ENCODE measurements around the gene NLK.

Gene NLK

DNA sequence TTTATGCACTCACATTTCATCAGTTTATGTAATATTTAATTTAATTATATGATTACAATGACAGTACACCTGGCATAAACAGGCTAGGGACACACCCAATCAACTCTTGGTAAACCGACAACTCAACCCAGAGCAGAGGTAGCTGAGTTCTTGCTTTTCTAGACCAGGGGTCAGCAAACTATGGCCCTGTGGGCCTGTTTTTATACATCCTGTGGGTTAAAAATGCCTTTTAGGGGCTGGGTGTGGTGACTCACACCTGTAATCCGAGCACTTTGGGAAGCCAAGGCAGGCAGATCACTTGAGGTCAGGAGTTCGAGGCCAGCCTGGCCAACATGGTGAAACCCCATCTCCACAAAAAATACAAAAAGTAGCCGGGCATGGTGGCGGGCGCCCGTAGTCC, 177.3 kb downstream of the NLK start:
- DNase-seq (ENCODE audit: low read depth): peak; percentile 26
- TF ChIP-seq, protein P1, sequence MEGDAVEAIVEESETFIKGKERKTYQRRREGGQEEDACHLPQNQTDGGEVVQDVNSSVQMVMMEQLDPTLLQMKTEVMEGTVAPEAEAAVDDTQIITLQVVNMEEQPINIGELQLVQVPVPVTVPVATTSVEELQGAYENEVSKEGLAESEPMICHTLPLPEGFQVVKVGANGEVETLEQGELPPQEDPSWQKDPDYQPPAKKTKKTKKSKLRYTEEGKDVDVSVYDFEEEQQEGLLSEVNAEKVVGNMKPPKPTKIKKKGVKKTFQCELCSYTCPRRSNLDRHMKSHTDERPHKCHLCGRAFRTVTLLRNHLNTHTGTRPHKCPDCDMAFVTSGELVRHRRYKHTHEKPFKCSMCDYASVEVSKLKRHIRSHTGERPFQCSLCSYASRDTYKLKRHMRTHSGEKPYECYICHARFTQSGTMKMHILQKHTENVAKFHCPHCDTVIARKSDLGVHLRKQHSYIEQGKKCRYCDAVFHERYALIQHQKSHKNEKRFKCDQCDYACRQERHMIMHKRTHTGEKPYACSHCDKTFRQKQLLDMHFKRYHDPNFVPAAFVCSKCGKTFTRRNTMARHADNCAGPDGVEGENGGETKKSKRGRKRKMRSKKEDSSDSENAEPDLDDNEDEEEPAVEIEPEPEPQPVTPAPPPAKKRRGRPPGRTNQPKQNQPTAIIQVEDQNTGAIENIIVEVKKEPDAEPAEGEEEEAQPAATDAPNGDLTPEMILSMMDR (conservative IDR thresholded peaks at IDR 0.05; ENCODE audit: control insufficient read depth, insufficient read depth, low read depth, low read length): no peak
- no peak overlapping the region for H3K4me3 ChIP-seq (ENCODE audit: control insufficient read depth, low read depth, low read length)

DNA sequence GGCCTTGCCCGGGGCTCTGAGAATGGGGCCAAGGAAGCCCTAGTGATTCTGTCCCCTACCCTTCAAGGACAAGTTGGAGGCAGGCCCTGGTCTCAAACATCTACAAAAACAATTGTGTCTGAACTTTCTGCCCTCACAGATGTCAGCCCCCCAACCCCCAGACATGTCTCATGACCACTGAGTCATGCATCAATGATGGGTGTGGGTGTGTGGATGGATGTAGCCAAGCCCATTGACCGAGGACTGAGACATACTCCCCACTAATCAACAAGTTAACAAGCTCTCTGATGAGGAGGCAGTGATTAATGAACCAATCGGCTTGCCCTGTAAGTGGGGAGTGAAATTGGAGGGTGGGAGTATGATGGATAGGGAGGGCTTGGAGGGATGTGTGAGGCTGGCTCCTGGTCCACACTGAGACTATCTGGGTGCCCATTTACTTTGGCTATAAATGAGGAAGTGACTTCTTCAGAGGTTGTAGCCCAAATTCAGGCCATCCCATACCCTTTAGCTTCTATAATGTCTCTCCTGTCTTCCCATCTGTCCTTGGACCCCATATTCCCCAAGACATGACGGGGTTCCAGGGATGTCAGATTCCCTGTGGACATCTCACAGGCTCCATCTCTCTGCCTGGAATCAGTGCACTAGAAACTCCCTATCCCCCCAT, 179.4 kb downstream of the NLK start:
- peak; percentile 75 for DNase-seq (ENCODE audit: low read depth)
- TF ChIP-seq, protein P1 (conservative IDR thresholded peaks at IDR 0.05; ENCODE audit: control insufficient read depth, insufficient read depth, low read depth, low read length): no peak
- no peak overlapping the region for H3K4me3 ChIP-seq (ENCODE audit: control insufficient read depth, low read depth, low read length)

DNA sequence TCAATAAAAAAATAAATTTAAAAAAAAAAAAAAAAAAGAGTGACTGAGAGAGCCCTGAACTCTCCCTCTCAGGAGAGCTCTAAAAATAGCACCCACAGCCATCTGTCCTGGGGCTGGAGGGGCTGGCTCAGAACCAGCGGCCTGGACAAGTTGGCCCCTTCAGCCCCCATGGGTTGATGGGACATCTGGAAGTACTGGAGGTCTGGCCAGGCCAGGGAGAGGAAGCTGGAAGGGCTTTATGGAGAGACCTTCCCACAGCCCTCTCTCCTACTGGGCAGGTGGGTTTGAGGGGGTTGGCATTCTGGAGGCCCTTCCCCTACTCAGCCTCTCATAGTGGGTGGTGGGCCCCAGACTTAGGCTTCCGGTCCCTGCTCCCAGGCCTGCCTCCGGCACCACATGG, 182.8 kb downstream of the NLK start:
- no peak overlapping the region for H3K4me3 ChIP-seq (ENCODE audit: control insufficient read depth, low read depth, low read length)
- no peak for DNase-seq (ENCODE audit: low read depth)
- TF ChIP-seq, protein P1 (conservative IDR thresholded peaks at IDR 0.05; ENCODE audit: control insufficient read depth, insufficient read depth, low read depth, low read length): no peak

DNA sequence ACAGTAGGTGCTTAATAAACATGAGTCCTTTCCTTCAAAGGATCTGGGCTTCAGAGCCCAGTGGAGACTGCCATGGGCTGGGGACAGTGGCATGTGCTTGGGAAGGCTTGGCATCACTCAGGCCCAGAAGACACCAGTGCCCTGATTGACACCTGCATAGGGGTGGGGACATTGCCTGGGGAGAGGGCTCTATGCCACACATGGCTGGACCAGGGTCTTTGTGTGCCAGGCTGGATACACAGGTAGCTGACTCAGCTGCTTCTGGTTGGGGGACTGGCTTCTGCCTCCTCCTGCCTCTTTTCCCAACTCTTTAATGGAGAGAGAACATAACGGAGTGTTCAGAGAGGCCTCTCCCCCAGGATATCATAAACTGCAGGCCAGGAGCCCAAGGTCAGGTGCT, 183.4 kb downstream of the NLK start:
- TF ChIP-seq, protein P1 (conservative IDR thresholded peaks at IDR 0.05; ENCODE audit: control insufficient read depth, insufficient read depth, low read depth, low read length): no peak
- no peak overlapping the region for H3K4me3 ChIP-seq (ENCODE audit: control insufficient read depth, low read depth, low read length)
- no peak for DNase-seq (ENCODE audit: low read depth)

DNA sequence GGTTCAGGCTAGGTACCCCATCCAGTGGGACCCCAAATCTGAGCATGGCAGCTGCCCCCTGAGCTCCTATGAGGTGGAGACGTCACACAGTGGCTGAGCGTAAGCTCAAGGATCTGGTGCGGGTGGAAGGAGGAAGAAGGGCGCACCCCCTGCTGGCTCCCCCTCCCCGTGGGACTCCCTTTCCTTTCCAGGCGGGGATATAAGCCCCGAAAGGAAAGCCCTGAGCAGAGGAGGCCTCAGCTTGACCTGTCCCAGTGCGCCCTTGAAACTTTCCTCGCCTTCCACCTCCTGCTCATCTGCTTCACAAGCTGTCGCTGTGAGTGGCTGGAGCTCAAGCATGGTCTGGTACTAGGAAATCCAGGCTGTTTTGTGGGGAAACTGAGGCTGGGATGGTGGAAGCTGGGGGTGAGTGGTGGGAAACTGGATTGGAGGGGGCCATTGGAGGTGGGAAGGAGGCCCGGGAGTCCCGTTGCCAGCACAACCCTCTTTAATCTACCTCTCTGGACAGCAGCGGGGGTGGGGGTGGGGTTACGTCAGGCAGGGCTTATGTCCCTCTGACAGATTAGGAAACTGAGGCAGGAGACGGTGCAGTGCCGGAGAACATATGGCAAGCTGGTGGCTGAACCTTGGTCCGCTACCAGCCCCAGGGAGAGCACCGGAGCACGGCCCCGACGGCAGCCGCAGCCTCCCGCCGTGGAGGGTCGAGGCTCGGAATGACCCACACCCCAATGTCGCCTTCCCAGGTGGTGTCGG, 184.3 kb downstream of the NLK start:
- TF ChIP-seq, protein P1 (conservative IDR thresholded peaks at IDR 0.05; ENCODE audit: control insufficient read depth, insufficient read depth, low read depth, low read length): no peak
- no peak overlapping the region for H3K4me3 ChIP-seq (ENCODE audit: control insufficient read depth, low read depth, low read length)
- no peak for DNase-seq (ENCODE audit: low read depth)

DNA sequence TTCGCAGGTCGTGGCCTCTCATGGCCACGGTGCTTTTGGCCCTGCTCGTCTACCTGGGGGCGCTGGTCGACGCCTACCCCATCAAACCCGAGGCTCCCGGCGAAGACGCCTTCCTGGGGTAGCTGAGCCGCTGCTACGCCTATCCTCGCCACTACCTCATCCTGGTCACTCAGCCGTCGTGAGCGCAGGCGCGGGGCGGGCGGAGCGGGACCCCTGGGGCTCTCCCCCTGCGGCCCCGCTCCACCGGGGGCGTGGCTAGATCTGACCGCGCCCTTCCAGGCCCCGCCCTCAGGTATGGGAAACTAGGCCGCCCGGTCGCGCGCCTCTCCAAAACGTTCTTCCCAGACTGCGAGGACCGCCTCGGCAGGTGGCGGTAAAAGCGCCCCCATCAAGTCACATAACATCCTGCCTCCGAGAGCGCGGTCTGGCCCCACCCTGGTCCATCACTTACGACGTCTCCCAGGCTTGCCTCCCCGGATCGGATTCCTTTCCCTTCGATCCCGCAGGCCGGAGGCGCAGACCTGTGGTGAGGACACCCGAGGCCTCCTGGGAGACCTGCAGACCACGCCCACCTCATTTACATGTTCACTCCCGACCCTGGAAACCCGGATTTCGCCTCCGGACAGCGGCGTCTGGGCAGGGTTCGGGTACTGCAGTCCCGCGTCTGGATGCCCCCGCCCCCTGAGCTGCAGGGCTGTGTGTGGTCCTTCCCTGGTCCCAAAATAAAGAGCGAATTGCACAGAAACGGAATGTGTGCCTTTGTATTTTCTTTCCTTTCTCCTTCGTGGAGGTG, 185.0 kb downstream of the NLK start:
- H3K4me3 ChIP-seq (ENCODE audit: control insufficient read depth, low read depth, low read length): peak overlapping the region; percentile 37
- TF ChIP-seq, protein P1 (conservative IDR thresholded peaks at IDR 0.05; ENCODE audit: control insufficient read depth, insufficient read depth, low read depth, low read length): no peak
- DNase-seq (ENCODE audit: low read depth): peak; percentile 19

Measured in fibroblast of mammary gland (primary cell).